HG03521 (cell line): ENCODE data around the gene DCST2.

Source experiments
- ATAC-seq: cut with Tn5 transposase; IDR thresholded peaks from one replicate; pipeline ENCODE4 v1.9.1; 2021; ENCODE audit warnings: mild to moderate bottlenecking, moderate library complexity; ENCODE audit not compliant: unreplicated experiment

Gene DCST2

DNA sequence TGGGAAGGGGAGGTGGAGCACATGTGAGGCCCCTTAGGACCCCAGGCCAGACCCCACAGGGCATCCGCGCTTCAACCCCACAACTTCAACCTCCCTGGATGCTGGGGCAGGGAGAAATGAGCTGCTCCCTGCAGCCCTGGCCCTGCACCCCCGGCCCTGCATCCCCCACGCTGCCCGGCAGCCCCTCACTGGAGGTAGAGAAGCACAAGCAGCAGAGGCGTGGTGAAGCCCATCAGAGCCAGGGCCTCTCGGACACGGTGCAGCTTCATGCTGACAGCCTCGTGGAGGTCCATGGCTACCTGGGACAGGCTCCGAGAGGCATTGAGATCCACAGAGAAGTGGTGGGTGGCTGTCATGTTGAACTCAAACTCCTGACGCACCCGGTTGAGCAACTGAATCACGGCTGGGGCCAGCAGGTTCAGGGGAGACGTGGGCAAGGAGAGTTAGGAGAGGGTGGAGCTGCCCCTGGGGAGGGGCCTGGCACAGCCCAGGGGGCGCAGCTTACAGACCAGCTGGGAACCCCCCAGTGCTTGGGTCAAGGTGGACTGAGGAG lies 3.3 kb downstream of the DCST2 start:
- ATAC-seq, result no peak

DNA sequence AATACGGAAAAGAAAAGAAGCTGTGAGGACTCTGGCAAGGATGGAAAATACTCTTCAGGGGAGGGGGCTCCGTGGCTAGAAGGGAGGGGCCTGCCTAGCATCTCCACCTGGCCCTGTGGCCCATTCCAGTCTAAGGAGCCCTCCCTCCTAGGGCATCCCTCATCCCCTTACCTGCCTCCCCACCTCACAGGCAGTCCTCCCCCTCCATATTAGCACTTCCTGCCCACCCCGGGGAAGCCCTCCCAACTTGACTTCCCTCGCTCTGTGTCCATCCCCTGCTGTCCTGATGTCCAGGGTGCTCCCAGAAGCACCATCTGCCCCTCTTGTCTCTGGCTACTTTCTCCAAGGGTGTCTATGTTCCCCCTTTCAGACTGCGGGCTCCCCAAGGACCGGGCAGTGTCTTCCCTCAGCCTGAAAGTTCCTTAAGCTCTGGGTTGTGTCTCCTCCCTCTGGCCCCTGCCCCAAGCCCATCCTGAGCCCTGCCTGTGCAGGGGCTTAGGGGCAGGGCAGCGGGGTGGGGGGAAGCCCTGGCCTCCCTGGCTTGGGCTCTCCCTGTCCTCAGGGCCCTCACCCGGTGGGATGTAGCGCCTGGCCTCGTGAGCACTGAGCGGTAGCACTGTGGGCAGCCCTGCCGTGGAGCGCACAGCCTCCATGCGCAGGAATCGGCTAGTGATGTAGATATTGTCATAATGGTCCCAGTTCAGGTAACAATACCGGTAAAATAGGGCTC lies 3.9 kb downstream of the DCST2 start:
- no peak for ATAC-seq

DNA sequence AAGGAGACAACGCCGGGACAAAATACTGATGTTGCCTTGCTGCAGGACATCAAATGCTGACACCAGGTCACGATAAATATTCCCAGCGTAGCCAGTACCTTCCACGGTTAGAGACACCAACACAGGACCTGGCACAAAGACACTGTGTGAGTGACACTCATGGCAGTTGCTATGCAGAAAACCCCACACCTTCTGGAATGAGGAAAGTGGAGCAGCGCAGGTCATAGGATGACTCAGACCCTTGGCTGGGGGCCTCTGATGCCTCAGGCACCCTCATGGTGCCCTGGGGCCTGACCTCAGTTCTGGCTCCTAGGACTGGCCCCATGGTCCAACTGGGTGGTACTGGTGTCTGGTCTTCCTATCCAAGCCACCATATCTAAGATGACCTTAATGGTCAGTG lies 7.0 kb downstream of the DCST2 start:
- no peak for ATAC-seq

DNA sequence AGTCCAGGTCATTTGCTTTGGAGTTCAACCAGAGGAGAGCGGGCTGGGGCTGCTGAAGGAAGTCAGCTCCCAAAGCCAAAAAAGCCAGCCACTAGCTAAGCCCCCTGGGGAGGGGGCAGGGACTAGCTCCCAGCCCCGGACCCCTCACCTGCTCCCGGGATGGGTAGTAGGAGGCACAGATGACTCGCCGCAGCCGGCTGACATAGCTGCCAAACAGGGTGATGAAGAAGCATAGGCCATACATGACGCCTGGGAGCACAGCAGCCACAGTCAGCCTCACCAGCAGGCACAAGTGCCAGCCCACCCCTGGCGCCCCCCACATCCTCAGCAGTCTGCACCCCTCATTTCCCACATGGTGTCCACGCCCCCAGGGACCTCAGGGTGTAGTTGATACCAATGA lies 7.4 kb downstream of the DCST2 start:
- ATAC-seq, result no peak

DNA sequence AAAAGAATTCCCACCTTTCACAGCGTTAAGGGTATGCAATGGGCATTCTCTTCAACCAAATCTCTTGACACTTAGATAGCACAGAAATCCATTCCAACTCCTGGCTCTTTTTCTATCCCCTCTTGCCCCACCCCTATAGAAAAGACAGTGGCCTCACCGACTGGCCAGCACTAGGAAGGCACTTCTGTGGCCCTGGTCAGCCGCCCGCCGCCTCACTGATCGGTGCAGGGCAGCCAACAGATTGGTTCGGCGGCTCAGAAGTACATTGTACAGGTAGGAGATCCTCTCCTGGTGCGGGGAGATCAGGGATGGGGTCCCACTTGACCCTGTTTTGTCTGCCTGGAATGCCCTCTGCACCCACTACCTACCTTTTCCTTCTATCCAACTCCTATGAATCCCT lies 9.3 kb downstream of the DCST2 start:
- ATAC-seq, result no peak

DNA sequence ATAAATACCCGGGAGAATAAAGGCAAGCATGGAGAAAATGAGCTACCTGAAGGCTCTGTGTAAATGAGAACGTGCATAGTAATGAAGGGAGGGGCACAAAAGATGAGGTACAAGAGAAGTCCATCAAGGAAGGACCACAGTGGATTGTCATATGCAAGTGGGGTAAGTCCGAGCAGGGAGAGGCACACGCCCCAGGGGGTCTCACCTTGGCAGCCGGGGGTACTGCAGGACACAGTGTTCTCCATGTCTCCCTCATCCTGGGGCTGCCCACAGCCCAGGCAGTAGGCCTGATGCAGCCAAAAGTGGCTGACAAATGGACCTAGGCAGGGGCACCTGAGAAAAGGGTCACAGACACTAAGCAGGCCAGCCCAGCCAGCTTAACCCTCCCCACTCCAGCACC lies 10.0 kb downstream of the DCST2 start:
- ATAC-seq, result no peak

DNA sequence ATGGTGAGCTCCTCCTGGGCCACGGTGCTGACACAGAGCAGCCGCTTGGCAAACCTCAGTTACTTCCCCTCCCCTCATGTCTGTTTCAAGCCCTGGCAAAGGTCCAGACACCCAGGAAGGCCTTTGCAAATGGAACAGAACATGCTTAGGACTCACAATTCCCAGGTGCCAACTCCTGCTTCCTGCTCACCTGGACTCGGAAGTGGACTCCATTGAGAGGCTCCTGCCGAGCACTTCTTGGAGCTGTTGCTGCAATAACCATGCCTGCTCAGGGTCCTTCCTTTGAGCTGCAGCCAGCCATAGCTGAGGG lies 10.7 kb downstream of the DCST2 start:
- ATAC-seq, result no peak

DNA sequence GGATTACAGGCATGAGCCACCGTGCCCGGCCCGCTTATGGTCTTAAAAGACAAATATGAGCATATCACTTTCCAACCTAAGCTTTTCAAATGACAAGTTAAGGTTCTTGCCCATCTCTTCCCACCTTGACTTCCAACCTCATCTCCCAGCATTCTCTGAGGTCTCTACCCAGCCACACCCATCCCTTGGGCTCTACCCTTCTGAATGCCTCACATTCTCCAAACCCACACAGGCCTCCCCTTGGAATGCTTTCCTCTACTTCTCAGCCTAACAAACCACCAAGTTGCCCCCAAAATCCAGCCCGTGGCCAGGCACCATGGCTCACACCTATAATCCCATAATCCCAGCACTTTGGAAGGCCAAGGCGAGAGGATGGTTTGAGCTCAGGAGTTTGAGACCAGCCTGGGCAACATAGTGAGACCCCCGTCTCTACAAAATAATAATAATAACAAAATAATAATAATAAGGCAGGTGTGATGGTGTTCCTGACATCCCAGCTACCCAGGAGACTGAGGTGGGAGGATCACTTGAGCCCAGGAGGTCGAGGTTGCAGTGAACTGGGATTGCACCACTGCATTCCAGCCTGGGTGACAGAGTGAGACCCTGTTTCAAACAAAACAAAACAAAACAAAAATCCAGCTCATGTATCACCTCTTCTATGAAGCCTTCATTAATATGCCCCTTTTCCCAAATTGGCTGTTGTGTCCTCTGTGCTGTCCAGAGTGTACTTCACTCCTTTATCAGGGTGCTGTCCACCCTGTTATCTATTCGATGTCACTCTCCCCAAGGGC lies 11.2 kb downstream of the DCST2 start:
- no peak for ATAC-seq

DNA sequence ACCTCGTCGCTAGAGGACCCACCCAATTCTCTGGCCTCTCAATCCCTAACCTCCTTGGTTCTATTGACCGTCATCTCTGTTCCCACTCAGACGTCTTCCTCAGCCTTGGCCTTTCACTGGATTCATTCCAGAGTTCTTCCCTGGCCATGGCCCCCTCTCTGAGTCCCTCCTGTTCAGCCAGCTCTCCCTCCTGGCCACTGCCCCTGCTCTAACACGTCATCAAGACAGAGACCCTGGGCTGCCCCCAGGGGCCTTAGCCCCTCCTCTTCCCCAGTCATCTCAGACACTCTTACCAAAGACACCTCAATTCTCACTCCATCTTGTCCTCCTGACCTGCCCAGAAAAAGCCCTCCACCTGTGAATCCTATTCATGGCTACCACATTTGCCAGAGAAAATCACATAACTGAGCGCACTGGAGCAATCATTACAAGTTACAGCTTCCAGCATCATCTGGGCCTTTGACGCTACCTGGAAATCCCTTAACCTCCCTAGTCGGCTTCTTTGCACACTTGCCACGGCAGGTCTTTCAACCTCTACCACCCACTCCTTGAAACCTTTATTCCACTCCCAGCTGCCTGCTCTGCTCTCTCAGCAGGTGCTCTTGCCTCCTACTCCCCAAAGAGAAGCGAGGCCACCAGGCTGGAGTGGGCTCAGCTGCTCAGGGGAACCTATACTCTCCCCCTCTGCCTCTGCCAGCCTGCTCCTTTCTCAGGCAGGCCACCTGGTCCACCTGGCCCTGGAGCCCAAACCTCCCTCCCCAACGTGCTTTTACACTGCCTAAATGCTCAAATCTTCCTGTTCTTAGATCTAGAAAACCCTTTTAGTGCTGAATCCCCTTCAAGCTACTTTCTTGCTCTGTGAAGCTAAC lies 14.0 kb downstream of the DCST2 start:
- no peak for ATAC-seq

DNA sequence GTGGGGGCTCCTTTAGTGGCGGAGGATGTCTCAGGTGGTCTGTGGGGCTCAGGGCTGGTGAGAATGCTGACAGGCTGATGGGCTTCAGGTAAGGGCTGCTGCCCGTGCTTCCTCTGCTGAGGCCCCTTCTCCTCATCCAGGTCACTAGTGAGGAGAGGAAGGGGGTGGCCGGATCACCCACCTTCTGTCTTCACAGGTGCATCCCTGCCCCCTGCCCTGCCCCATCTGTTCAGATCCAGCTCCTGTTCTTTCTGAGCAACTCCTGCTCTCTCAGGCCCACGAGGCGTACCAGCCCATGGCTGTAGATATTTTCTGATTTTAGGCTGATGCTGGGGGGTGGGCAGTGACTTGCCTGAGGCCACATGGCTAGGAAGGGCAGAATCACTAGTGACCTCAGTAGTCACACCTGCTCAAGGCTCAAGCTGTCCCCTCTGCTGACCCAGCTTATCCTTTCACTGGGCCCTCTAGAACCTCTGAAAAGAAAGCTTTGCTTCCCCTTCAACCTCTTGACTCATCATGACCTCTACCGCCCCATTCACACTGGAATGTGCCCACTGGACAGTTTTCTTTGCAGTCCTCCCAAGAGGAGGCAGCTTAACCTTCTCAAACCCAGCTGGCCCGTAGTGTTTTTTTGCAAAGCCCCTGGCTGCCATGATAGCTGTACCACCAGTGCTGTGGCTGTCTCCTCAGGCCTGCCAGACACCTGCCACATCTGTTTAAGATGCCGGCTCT lies 14.8 kb downstream of the DCST2 start:
- ATAC-seq, result no peak

DNA sequence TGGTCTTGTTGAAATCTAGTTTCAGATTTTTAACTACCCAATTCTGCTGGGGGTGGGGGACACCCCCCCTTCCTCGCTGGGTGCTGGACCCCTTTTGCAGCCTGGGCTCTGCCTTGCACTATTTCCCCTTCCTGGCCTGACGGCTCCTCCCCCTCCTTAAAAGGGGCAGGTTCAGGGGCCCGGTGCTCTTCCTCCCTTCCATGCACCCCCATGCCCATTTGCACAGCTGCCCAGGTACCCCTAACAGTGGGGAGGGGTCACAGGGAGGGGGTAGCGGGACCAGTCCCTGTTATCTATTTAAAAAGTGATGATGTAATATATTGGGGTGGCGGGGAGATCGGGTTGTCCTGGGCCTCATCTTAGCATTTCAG lies 15.7 kb downstream of the DCST2 start:
- ATAC-seq, result no peak

DNA sequence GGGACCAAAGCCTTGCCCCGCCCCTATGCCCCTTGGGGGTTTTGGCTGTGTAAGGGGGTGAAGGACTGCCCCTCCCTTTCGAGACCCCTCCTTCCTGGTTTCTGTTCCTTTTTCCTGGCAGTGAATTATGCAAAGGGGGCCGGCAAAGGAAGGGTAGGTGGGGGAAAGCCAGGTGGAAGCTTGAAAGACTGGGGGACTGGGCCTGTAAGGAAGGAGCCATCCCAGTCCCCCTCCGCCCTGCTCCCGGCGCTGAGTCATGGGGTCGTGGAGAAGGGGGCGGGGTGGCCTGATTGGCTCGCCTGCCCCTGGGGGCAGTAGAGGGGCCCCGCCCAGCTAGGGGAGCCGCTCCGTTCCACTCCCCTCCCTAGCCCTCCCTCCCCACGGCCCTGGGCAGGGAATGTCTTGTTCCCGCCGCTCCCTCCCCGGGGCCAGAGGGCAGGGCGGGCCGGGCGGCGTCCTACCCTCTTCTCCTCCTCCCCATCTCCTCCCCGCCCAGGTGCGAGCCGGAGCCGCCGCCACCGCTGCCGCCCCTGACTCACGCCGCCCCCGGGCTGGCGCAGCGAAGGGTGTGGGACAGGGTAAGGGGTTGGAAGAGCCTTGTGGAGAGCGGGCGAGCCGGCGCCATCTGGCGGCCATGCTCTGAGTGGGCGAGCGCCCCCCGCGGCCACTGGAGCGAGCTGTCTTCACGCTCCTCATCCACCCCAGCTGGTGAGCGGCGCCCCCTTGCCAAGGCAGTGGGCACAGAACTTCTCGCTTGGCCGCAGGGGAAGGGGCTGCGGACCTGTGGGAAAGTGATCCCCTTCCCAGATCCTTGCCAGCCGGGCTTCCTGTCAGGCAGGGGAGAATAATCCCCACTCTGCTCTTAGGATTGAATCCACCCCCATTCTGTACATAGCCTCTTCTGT lies 16.3 kb downstream of the DCST2 start:
- peak; percentile 79 for ATAC-seq

DNA sequence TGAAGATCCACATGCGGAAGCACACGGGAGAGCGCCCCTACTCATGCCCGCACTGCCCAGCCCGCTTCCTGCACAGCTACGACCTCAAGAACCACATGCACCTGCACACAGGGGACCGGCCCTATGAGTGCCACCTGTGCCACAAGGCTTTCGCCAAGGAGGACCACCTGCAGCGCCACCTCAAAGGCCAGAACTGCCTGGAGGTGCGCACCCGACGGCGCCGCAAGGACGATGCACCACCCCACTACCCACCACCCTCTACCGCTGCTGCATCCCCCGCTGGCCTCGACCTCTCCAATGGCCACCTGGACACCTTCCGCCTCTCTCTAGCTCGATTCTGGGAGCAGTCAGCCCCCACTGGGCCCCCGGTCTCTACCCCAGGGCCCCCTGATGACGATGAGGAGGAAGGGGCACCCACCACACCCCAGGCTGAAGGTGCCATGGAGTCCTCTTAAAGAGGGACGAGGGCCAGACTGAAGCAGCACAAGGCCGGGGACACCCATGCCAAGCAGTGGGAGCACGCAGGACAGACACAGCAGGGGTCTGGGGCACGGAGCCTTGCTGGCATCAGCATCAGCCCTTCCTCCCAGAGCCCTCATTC lies 17.2 kb downstream of the DCST2 start:
- no peak for ATAC-seq

DNA sequence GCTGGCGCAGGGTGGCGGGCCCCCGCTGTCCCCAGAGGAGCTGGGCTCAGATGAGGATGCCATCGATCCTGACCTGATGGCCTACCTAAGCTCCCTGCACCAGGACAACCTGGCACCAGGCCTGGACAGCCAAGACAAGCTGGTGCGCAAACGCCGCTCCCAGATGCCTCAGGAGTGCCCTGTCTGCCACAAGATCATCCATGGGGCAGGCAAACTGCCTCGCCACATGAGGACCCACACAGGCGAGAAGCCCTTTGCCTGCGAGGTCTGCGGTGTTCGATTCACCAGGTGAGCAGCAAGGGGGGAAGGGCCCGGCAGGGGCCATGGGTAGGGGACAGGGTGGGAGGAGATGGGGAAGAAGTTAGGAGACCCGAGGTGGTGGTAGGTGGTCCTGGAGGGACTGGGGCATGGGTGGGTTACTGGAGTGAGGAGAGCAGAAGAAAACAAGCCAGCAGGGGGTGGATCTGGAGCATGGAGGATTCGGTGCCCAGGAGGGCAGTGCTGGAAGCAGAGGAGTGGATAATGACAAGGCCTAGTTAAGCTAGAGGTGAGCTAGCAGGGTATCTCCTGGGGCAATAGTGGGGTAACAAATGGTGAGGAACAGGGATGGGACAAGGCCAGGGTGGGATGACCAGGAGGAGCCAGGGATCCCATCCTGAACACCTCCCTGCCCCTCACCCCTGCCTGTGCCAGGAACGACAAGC lies 17.9 kb downstream of the DCST2 start:
- ATAC-seq, result no peak

DNA sequence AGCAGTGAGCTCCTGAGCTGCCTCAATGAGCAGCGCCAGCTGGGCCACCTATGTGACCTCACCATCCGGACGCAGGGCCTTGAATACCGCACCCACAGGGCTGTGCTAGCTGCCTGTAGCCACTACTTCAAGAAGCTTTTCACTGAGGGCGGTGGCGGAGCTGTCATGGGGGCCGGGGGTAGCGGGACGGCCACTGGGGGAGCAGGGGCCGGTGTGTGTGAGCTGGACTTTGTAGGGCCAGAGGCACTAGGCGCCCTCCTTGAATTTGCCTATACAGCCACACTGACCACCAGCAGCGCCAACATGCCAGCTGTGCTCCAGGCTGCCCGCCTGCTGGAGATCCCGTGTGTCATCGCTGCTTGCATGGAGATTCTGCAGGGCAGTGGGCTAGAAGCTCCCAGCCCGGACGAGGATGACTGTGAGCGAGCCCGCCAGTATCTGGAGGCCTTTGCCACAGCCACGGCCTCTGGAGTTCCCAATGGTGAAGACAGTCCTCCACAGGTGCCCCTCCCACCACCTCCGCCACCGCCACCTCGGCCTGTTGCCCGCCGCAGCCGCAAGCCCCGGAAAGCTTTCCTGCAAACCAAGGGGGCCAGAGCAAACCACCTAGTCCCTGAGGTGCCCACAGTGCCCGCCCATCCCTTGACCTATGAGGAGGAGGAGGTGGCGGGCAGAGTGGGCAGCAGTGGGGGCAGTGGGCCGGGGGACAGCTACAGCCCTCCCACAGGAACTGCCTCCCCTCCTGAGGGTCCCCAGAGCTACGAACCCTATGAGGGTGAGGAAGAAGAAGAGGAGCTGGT lies 18.7 kb downstream of the DCST2 start:
- ATAC-seq, result no peak

DNA sequence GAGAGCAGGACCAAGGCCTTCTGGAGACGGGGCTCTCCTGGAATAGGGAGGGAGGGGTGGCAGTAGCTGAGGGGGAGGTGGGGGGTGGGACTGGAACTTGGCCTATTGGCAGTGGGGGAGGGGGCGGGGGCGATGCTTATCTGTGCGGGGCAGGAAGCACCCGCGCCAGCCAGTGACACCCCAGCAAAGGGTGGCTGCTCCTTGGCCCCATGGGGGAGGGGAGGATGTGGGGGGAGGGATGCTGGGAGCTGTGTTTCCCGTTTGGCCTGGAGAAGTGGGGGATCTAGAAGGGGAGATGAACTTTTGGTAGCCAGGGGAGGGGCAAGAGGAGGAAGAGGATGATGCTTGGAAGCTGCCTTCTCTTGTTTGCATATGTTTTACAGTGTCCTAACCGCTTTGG lies 19.9 kb downstream of the DCST2 start:
- no peak for ATAC-seq

DNA sequence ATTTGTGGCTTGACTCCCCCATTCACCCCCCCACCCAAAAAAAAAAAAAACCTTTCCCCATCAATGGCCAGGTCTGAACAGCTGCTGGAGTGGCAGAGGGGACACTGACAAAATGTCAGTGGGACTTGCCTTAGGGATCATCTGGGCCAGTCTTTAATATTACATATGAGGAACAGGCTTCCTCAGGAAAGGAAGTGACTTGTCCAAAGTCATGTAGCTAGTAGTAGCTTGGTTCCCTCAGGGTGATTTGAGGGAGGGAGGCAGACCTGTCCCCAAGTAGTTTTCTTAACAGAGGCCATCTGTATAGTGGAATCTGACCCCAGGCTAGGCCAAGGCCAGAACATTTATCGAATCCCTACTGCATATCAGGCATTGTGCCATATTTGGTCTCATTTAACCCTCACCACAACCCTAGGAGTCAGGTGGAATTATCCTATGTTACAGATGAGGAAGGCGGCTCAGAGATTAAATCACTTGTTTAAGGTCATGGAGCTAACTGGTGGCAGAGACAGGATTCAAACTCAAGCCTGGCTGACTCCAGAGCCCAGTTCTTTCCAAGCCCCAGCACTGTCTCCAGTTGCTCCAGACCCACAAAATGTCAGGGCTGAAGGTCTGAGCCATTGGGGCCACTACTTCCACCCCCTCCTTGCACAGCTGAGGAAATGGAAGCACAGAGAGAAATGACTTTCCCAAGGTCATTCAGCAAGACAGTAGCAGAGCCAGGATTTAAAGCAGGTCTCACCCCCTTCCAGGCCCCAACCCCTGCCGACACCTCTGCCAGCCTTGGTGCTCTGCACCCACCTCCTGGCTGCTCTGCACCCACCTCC lies 20.6 kb downstream of the DCST2 start:
- ATAC-seq, result no peak
